NCI-H2196 (cell line): Measurements from ENCODE around the gene PSMD2.
A peak's percentile ranks its signal among the peaks of the same experiment; 100 is the strongest.
"Not testable (repeated sequence)": the region's sequence is repeated elsewhere in the genome, so short reads cannot be mapped to it uniquely, and the experiment has no call there.

Source experiments
- DNase-seq: peaks from one replicate; lab custom pipeline; 2025; ENCODE audit not compliant: unreplicated experiment; lab: John Stamatoyannopoulos, UW

The PSMD2 gene

DNA sequence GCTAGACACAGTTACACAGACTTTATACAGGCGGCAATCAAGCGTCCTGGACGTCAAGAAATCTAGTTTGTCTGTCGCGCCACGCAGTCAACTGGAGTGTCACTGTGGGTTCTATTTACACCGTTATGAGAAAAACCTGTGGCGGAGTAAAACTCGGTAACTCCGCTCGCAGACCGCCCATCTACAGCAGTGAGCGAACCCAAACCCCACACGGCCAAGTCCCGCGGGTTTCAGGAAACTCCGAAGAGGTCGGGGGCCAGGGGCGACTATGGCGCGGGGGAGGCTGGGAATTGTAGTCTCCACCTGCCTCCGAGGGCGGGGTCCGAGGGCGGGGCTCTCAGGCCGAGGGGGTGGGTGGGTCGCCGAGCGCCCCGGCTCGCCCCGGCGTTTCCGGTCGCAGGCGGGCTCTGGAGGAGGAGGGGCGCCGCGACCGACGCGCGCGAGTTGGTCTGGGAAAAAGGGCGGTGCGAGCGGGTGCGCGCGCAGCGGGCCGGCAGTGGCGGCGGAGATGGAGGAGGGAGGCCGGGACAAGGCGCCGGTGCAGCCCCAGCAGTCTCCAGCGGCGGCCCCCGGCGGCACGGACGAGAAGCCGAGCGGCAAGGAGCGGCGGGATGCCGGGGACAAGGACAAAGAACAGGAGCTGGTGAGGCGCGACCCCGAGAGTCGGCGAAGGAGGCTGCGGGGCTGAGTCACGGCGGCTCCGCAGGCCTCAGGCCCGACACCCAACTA, at the start of gene PSMD2:
Gene PSMD2, plus strand, starts transcription at position 483 of the 729 bp plus-strand sequence. Its CDS starts 26 bp downstream, at position 509.
- DNase-seq: peak; percentile 100

GRCh38 chr3:184249412-184250166, 49.5 kb upstream of the PSMD2 start, which contains the start of gene EEF1AKMT4:
Gene EEF1AKMT4 (plus strand): TSS chr3:184249672. CDS start chr3:184249695, 23 bp downstream.
- peak; percentile 99 for DNase-seq

DNA sequence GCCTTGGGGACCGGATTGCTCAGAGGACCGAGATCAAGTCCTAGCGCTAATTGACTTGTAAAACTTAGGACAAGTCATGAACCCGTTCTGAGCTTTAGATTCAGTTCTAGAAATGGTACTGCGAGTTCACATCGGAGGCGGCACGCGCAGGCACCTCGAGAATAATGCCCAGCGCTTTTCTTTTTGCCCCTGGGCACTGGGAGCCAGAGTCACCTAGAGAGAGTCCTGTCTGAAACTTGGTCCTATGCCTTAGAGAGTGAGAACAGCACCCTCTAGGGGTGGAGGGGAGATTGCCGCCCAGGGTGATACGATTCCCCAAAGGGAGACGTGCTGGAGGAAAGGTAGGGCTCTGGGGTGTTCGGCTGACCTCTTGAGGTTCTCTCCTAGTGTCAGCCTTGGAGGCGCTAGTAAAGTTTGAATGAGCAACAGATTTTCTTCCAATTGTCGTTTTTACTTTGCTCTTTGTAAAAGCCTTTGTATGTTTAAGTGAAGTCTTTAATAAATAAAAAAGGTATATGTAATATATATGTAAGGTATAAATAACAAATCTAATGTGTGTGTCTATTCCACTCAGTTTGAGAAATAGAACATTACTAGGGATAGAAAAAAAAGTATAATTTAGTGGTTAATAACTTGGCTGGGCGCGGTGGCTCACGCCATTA, 48.7 kb upstream of the PSMD2 start:
- DNase-seq: peak; percentile 98

- no peak for DNase-seq
These were observed 43.6 kb upstream of the PSMD2 start for GRCh38 chr3:184255291-184256039.

GRCh38 chr3:184257083-184257915, 41.7 kb upstream of the PSMD2 start:
- DNase-seq: no peak

GRCh38 chr3:184258926-184259325, 40.1 kb upstream of the PSMD2 start:
- DNase-seq: no peak

DNA sequence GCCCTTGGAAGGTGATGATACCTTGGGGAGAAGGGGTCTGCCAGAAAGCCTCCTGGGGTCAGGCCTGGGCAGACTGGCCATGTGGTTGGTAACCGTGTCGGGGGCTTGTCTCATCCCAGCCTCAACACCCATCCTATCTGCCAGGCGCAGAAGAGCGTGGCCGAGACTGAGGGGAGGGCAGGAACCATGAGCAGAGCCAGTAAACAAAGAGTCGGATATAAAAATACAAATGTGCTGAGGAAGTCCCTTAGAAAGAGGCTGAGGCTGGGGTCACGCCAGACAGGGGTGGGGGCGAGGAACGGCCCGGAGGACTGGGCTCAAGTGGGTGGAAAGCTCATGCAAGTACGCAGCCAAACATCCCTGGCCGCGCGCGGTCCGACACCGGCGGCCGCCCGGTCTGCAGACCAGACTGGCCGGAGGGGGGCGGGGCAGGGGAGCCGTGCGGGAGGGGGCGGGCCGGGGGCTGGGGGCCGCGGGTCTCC, 39.6 kb upstream of the PSMD2 start:
- DNase-seq: no peak

GRCh38 chr3:184259878-184260723, 38.9 kb upstream of the PSMD2 start:
- no peak for DNase-seq

DNA sequence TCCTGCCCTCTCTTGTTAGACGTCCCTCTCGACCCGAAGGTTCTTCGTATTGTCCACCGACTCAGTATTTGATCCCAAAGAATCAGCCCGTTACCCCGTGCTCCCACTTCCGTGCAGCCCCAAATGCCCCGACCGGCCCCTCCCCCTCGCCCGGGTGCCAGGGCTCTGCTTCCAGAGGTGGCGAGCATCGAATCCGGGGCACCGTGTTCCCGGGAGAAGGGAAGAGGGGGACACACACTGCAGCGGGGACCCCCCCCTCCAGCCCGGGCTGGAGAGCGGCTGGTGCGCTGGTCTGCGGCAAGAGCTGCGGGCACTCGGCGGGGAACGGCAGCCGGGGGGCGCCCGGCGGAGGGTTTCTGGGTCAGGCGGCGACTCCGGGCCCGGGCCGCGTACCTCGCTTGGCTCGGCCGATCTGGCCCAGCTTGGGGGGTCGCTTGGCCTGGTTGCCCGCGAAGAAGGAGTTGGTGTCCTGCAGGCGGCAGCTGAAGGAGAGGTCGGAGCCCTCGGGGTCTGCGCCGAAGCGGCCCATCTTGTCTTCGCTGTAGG, 38.2 kb upstream of the PSMD2 start:
- DNase-seq: no peak

DNA sequence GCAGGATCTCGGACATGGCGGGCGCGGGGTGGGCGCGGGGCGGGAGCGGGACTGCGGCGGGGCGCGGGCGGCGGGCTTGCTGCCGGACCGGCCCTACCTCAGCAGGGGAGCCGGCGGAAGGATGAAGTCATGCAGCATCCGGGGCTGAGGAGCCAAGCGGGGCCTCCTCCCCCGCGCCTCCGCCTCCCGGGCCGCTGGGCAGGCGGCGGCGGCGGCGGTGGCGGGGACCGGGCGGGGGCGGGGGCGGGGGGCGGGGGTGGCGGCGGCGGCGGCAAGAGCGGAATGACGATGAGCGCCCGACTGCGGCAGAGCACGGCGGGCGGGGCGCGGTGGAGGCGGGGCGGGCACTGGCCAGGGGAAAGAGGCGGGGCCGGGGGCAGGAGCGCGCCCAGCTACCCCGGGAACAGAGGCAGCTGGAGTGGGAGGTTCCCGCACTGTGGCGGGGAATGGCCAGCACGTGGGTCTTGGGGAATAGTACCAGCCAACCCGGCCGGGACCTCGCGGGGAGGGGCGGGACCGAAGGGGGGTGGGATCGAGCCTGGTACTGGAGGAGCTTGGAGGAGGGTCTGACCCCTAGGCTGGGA, 37.7 kb upstream of the PSMD2 start, which contains the start of gene CAMK2N2:
Gene CAMK2N2, minus strand, starts transcription at position 284 of the 584 bp plus-strand sequence. Its CDS starts 268 bp downstream, at position 16.
- DNase-seq: peak; percentile 96

GRCh38 chr3:184261854-184262763, 36.9 kb upstream of the PSMD2 start:
- DNase-seq: peak; percentile 85

DNA sequence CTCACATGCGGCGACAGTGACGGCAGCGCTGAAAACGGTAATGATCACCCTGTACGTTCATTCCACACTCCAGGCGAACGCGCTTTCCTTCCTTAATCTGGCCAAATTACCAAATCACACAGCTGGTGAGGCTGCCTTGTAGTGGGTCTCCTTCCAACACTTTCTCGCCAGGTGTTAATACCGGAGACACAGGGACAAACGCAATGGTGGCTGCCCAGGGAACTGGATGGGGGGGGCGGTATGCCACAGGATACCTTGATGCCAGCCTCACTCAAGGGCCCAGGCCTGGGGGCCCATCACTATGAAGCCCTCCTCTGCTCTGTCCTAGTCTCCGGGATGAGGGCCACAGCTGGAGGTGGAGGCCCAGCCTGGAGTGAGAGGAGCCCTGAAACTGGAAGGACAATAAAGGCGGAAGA, 36.3 kb upstream of the PSMD2 start:
- DNase-seq: no peak

GRCh38 chr3:184267249-184267648, 31.8 kb upstream of the PSMD2 start:
- not testable (repeated sequence) for DNase-seq

DNA sequence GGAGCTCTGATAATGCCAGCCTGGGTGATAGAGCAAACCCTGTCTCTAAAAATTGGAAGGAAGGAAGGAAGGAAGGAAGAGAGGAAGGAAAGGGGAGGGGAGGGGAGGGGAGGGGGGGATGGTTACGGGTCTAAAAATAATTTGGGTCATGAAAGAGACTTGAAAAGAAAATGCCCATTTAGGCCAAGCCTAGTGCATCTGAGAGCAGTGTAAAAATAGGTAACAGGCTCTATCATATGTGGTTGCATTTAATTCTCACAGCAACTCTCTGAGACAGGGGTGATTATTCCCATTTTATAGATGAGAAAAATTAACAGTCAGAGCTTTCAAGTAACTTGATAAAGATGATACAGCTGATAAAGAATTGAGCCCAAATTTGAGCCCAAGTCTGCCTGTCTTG, 26.8 kb upstream of the PSMD2 start:
- DNase-seq: no peak

- no peak for DNase-seq
These were observed 23.7 kb upstream of the PSMD2 start for GRCh38 chr3:184275381-184275701.

- no peak for DNase-seq
These were observed 22.8 kb upstream of the PSMD2 start, which contains the start of gene ECE2 for GRCh38 chr3:184275961-184276910. Gene ECE2 (plus strand): TSS chr3:184276022. CDS start chr3:184276154, 132 bp downstream.
